HCT116 (cell line): ENCODE data around the gene CCDC30. TPM values are rescaled to one million over a fixed set of nuclear protein-coding genes. Genes with fewer than 3 reads are reported as not detected.

Experiments used
- ATAC-seq: fragments of 200-7000 bp; cut with Tn5 transposase; 2 replicates; pipeline ENCODE4 v1.9.1; 2020; ENCODE audit warnings: mild to moderate bottlenecking, moderate library complexity
- BruUV-seq: library from RNA; stranded (reverse); fragments of 400-500 nt; replicated peaks from 2 replicates; lab custom pipeline; 2021; lab: Mats Ljungman, UMichigan
- CTCF ChIA-PET: fragments of 300-600 bp; sonication (Branson Sonifier 250); formaldehyde crosslinking; loops from one replicate; lab custom pipeline; 2021; ENCODE audit warnings: antibody characterized with exemption; lab: Charles Lee
- POLR2A ChIA-PET: fragments of 300-600, 350-600 bp; sonication (Branson Sonifier 250); formaldehyde crosslinking; loops from one replicate; lab custom pipeline; 2021; ENCODE audit warnings: antibody characterized with exemption; lab: Charles Lee
- RAD21 ChIA-PET, 2 experiments: fragments of 300-600 bp; sonication (Branson Sonifier 250); formaldehyde crosslinking; loops; one replicate each; lab custom pipeline; 2023; ENCODE audit warnings: low total read pairs in 2 of 2; ENCODE audit not compliant: uncharacterized antibody in 2 of 2, unreplicated experiment in 2 of 2, low non-redundant PET in 1 of 2; lab: Charles Lee
- DNase-seq: peaks from one replicate; pipeline ENCODE4 v3.0.0-alpha.2; 2010; ENCODE audit warnings: low read depth, low spot score
- H2AFZ ChIP-seq: fragments of 200-600 bp; shearing (Covaris generic), sonication (generic); 2 replicates; pipeline ENCODE4 v1.6.1; 2017; ENCODE audit warnings: low read depth, mixed run types, mixed read lengths, antibody characterized with exemption, low read length; ENCODE audit not compliant: poor library complexity, severe bottlenecking
- H3K27ac ChIP-seq: 2 replicates; pipeline ENCODE4 v1.5.1; 2012; ENCODE audit warnings: low read depth, low read length
- H3K27me3 ChIP-seq: fragments of 200-600 bp; sonication (generic); 2 replicates; pipeline ENCODE4 v1.6.1; 2016; ENCODE audit warnings: mixed run types, low read length, mixed read lengths; ENCODE audit not compliant: insufficient read depth
- H3K36me3 ChIP-seq, 2 experiments: fragments of 200-500 bp in 1 of 2; fragments of 200-600 bp in 1 of 2; sonication (Bioruptor generic) in 1 of 2; sonication (generic) in 1 of 2; 2 replicates each; pipeline versions ENCODE4 v1.5.1 to v1.6.1; 2014 to 2016; ENCODE audit warnings: low read length in 2 of 2, inconsistent platforms in 1 of 2, mixed read lengths in 1 of 2, mixed run types in 1 of 2; ENCODE audit not compliant: insufficient read depth in 2 of 2, control insufficient read depth in 1 of 2
- H3K4me1 ChIP-seq, 2 experiments: fragments of 200-600 bp in 1 of 2; sonication (generic) in 1 of 2; 2 replicates each; pipeline versions ENCODE4 v1.5.1 to v1.6.1; 2012 to 2017; ENCODE audit warnings: low read length in 2 of 2, inconsistent platforms in 1 of 2, mild to moderate bottlenecking in 1 of 2, mixed read lengths in 1 of 2, mixed run types in 1 of 2, moderate library complexity in 1 of 2; ENCODE audit not compliant: insufficient read depth in 2 of 2, control insufficient read depth in 1 of 2
- H3K4me2 ChIP-seq: fragments of 200-600 bp; sonication (generic); 2 replicates; pipeline ENCODE4 v1.6.1; 2017; ENCODE audit warnings: mixed run types, low read length, mixed read lengths
- H3K4me3 ChIP-seq, 2 experiments: fragments of 200-600 bp in 1 of 2; sonication (generic) in 1 of 2; replicated peaks in 1 of 2; 2 replicates each; pipeline ENCODE4 v1.5.1; 2011 to 2016; ENCODE audit warnings: low read length in 2 of 2, control low read depth in 1 of 2, low read depth in 1 of 2, mild to moderate bottlenecking in 1 of 2, mixed read lengths in 1 of 2, mixed run types in 1 of 2
- H3K79me2 ChIP-seq: fragments of 200-600 bp; sonication (generic); 2 replicates; pipeline ENCODE4 v1.6.1; 2017; ENCODE audit warnings: mild to moderate bottlenecking, mixed run types, low read length, moderate library complexity, mixed read lengths; ENCODE audit not compliant: insufficient read depth
- H3K9ac ChIP-seq: fragments of 200-600 bp; sonication (generic); 2 replicates; pipeline ENCODE4 v1.6.1; 2016; ENCODE audit warnings: low read length, mixed read lengths
- H3K9me2 ChIP-seq: fragments of 200-600 bp; sonication (generic), shearing (Covaris generic); 2 replicates; pipeline ENCODE4 v1.6.1; 2017; ENCODE audit warnings: mixed run types, mild to moderate bottlenecking, moderate library complexity; ENCODE audit not compliant: insufficient read depth
- H3K9me3 ChIP-seq, 2 experiments: fragments of 200-500 bp in 1 of 2; fragments of 200-600 bp in 1 of 2; sonication (Bioruptor generic) in 1 of 2; sonication (generic) in 1 of 2; 2 replicates each; pipeline ENCODE4 v1.6.1; 2014 to 2017; ENCODE audit warnings: low read length in 2 of 2, mixed read lengths in 2 of 2, inconsistent platforms in 1 of 2, low read depth in 1 of 2, mild to moderate bottlenecking in 1 of 2, mixed run types in 1 of 2, moderate library complexity in 1 of 2; ENCODE audit not compliant: control insufficient read depth in 1 of 2, insufficient read depth in 1 of 2
- H4K20me1 ChIP-seq: fragments of 200-600 bp; sonication (generic), shearing (Covaris generic); 2 replicates; pipeline ENCODE4 v1.6.1; 2017; ENCODE audit warnings: mixed run types, mild to moderate bottlenecking, moderate library complexity; ENCODE audit not compliant: insufficient read depth
- CBX3 ChIP-seq: IDR thresholded peaks from 2 replicates; pipeline ENCODE4 v1.6.1; 2012; ENCODE audit warnings: low read depth
- CEBPB ChIP-seq: IDR thresholded peaks from 2 replicates; pipeline ENCODE4 v1.6.1; 2012; ENCODE audit warnings: low read depth
- EGR1 ChIP-seq: IDR thresholded peaks from 2 replicates; pipeline ENCODE4 v1.6.1; 2012; ENCODE audit warnings: low read depth
- ELF1 ChIP-seq: IDR thresholded peaks from 2 replicates; pipeline ENCODE4 v1.6.1; 2012; ENCODE audit warnings: low read depth, borderline replicate concordance
- EZH2 ChIP-seq: fragments of 200-600 bp; sonication (generic); IDR thresholded peaks from 2 replicates; pipeline ENCODE4 v1.6.1; 2017; ENCODE audit warnings: antibody characterized with exemption, mixed run types
- FOSL1 ChIP-seq: IDR thresholded peaks from 2 replicates; pipeline ENCODE4 v1.6.1; 2012; ENCODE audit warnings: low read depth
- JUND ChIP-seq: IDR thresholded peaks from 2 replicates; pipeline ENCODE4 v1.6.1; 2012
- POLR2A ChIP-seq: IDR thresholded peaks from 2 replicates; pipeline ENCODE4 v1.7.0; 2011; ENCODE audit warnings: borderline replicate concordance; ENCODE audit not compliant: insufficient read depth, insufficient read length; ENCODE audit errors: extremely low read depth
- POLR2AphosphoS5 ChIP-seq: IDR thresholded peaks from 2 replicates; pipeline ENCODE4 v1.6.1; 2011; ENCODE audit warnings: mild to moderate bottlenecking, low read depth, low read length, moderate library complexity
- SP1 ChIP-seq: IDR thresholded peaks from 2 replicates; pipeline ENCODE4 v1.6.1; 2012; ENCODE audit warnings: low read depth
- SRF ChIP-seq: IDR thresholded peaks from 2 replicates; pipeline ENCODE4 v1.6.1; 2012; ENCODE audit warnings: low read depth
- YY1 ChIP-seq: IDR thresholded peaks from 2 replicates; pipeline ENCODE4 v1.6.1; 2011; ENCODE audit warnings: low read length, low read depth, moderate library complexity, mild to moderate bottlenecking; ENCODE audit not compliant: insufficient replicate concordance; ENCODE audit errors: extremely low read depth
- ZFX ChIP-seq: fragments of 450-650 bp; IDR thresholded peaks from 2 replicates; pipeline ENCODE4 v1.6.1; 2017
- ZNF274 ChIP-seq: fragments of 200-500 bp; sonication (Bioruptor generic); IDR thresholded peaks from 2 replicates; pipeline ENCODE4 v1.6.1; 2014; ENCODE audit warnings: mild to moderate bottlenecking, low read depth, low read length, inconsistent platforms
- intact Hi-C: fragments of 100-400 bp; cut with micrococcal nuclease; formaldehyde crosslinking; loops from 2 replicates; pipeline ENCODE4 v1.10.0; 2022
- total RNA-seq: library from RNA; stranded (reverse); gene quantifications from one replicate; pipeline ENCODE4 v1.2.1, GENCODE V29; 2021; ENCODE audit not compliant: unreplicated experiment
- TF ChIP-seq, protein P1 (sequence below): IDR thresholded peaks from 2 replicates; pipeline ENCODE4 v1.6.1; 2012
- TF ChIP-seq, protein P2 (sequence below): IDR thresholded peaks from 2 replicates; pipeline ENCODE4 v1.6.1; 2012
- TF ChIP-seq, protein P3 (sequence below): IDR thresholded peaks from 2 replicates; pipeline ENCODE4 v1.6.1; 2012; ENCODE audit warnings: low read depth

The CCDC30 gene
- total RNA-seq, 1 experiment from 2014 or later: 2.0 TPM

DNA sequence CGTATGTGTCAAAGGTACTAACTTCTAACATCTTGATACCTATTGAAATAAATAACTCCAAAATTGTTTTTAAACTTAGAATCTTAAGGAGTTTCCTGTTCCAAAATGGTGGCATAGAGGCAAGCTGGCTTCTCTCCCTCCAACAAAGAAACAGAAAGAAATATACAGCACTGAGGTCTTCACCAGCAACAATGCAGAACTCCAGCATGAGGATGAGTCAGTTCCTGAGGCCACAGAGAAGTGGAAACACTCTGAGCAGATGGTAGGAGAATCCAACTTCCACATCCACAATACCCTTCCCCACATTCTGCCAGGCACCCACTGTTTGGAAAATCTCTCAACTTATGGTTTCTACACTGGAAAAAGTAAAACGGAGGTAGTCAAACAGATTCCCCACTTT lies 183.0 kb downstream of the CCDC30 start:
- H3K79me2 ChIP-seq: no peaks in the 10 kb centered on the region
- intact Hi-C loops: no loop called here
- no peaks in the 10 kb centered on the region for H3K9me3 ChIP-seq
- ATAC-seq (no peak), DNase-seq (no peak)
- no TSS peak for BruUV-seq
- no peak overlapping the region for H3K4me3 ChIP-seq
- no peaks in the 10 kb centered on the region for H3K4me1 ChIP-seq
- no peak overlapping the region for H3K27ac ChIP-seq
- no peak overlapping the region for H2AFZ ChIP-seq
- TF ChIP-seq ZFX: no peak
- no peak for TF ChIP-seq SRF
- no peak for TF ChIP-seq YY1
- no peak for TF ChIP-seq EZH2
- TF ChIP-seq, protein P1, sequence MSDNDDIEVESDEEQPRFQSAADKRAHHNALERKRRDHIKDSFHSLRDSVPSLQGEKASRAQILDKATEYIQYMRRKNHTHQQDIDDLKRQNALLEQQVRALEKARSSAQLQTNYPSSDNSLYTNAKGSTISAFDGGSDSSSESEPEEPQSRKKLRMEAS: no peak
- TF ChIP-seq, protein P2, sequence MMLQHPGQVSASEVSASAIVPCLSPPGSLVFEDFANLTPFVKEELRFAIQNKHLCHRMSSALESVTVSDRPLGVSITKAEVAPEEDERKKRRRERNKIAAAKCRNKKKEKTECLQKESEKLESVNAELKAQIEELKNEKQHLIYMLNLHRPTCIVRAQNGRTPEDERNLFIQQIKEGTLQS: no peak
- no peak for TF ChIP-seq CEBPB
- TF ChIP-seq CBX3: no peak
- no peak for TF ChIP-seq FOSL1
- TF ChIP-seq POLR2A: no peak
- TF ChIP-seq JUND: no peak
- no peak for TF ChIP-seq ZNF274
- TF ChIP-seq, protein P3, sequence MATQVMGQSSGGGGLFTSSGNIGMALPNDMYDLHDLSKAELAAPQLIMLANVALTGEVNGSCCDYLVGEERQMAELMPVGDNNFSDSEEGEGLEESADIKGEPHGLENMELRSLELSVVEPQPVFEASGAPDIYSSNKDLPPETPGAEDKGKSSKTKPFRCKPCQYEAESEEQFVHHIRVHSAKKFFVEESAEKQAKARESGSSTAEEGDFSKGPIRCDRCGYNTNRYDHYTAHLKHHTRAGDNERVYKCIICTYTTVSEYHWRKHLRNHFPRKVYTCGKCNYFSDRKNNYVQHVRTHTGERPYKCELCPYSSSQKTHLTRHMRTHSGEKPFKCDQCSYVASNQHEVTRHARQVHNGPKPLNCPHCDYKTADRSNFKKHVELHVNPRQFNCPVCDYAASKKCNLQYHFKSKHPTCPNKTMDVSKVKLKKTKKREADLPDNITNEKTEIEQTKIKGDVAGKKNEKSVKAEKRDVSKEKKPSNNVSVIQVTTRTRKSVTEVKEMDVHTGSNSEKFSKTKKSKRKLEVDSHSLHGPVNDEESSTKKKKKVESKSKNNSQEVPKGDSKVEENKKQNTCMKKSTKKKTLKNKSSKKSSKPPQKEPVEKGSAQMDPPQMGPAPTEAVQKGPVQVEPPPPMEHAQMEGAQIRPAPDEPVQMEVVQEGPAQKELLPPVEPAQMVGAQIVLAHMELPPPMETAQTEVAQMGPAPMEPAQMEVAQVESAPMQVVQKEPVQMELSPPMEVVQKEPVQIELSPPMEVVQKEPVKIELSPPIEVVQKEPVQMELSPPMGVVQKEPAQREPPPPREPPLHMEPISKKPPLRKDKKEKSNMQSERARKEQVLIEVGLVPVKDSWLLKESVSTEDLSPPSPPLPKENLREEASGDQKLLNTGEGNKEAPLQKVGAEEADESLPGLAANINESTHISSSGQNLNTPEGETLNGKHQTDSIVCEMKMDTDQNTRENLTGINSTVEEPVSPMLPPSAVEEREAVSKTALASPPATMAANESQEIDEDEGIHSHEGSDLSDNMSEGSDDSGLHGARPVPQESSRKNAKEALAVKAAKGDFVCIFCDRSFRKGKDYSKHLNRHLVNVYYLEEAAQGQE: no peak
- TF ChIP-seq SP1: no peak
- TF ChIP-seq EGR1: no peak
- no peak for TF ChIP-seq ELF1
- no peak for TF ChIP-seq POLR2AphosphoS5
- no peaks in the 10 kb centered on the region for H3K27me3 ChIP-seq
- POLR2A ChIA-PET: no interaction called here
- no peaks in the 10 kb centered on the region for H4K20me1 ChIP-seq
- RAD21 ChIA-PET: no interaction called here
- no peak overlapping the region for H3K4me2 ChIP-seq
- no peaks in the 10 kb centered on the region for H3K9me2 ChIP-seq
- H3K9ac ChIP-seq: no peak overlapping the region
- CTCF ChIA-PET: no interaction called here
- no peaks in the 10 kb centered on the region for H3K36me3 ChIP-seq
